Cardiac fibroblast (primary cell): ENCODE measurements around the gene NPAS2.
A peak's percentile ranks its signal among the peaks of the same experiment; 100 is the strongest.

Experiments
- DNase-seq, 2 donors: peaks; one replicate each; pipeline versions ENCODE4 v3.0.0 to v3.0.0-alpha.2; 2010; ENCODE audit warnings: low read depth in 2 of 2
- H3K4me3 ChIP-seq, 2 donors: replicated peaks in 1 of 2; 1 replicate in 1 of 2; 2 replicates in 1 of 2; pipeline ENCODE4 v1.5.1; 2011; ENCODE audit warnings: low read depth in 2 of 2, low read length in 2 of 2, mild to moderate bottlenecking in 2 of 2, moderate library complexity in 1 of 2
- CTCF ChIP-seq: IDR thresholded peaks from one replicate; pipeline ENCODE4 v1.5.1; 2011; ENCODE audit warnings: low read depth, mild to moderate bottlenecking, low read length, inconsistent platforms

Gene NPAS2

GRCh38 chr2:100984892-100985307 is 165.0 kb downstream of the NPAS2 start:
- H3K4me3 ChIP-seq = no peak overlapping the region
- DNase-seq = peak; percentile 83
- TF ChIP-seq CTCF = peak; percentile 87

- no peak for TF ChIP-seq CTCF
- no peak overlapping the region for H3K4me3 ChIP-seq
- DNase-seq = no peak
Measured at GRCh38 chr2:100986157-100986556, 166.2 kb downstream of the NPAS2 start.

- H3K4me3 ChIP-seq = no peak overlapping the region
- DNase-seq = no peak
- TF ChIP-seq CTCF = no peak
Measured at GRCh38 chr2:100987536-100987935, 167.6 kb downstream of the NPAS2 start.

GRCh38 chr2:100987974-100988373 is 168.0 kb downstream of the NPAS2 start:
- TF ChIP-seq CTCF = no peak
- DNase-seq = no peak
- no peak overlapping the region for H3K4me3 ChIP-seq

GRCh38 chr2:100988630-100989417 is 168.9 kb downstream of the NPAS2 start:
- H3K4me3 ChIP-seq = no peak overlapping the region
- DNase-seq = peak; percentile 35 to 43
- TF ChIP-seq CTCF = no peak

GRCh38 chr2:100989666-100990065 is 169.7 kb downstream of the NPAS2 start:
- TF ChIP-seq CTCF = no peak

GRCh38 chr2:100990166-100990565 is 170.2 kb downstream of the NPAS2 start:
- no peak for TF ChIP-seq CTCF
- no peak overlapping the region for H3K4me3 ChIP-seq

More at GRCh38 chr2:100989666-100990065, 169.7 kb downstream of the NPAS2 start:
- no peak for DNase-seq
- no peak overlapping the region for H3K4me3 ChIP-seq

More at GRCh38 chr2:100990166-100990565, 170.2 kb downstream of the NPAS2 start:
- no peak for DNase-seq
